OCI-LY3 (cell line): ENCODE measurements around the gene ZNF765.
"Not testable (repeated sequence)": the region's sequence is repeated elsewhere in the genome, so short reads cannot be mapped to it uniquely, and the experiment has no call there.

ENCODE experiments used
- EZH2phosphoT487 ChIP-seq: fragments of 200-600 bp; shearing (Covaris generic); IDR thresholded peaks from 2 replicates; pipeline ENCODE4 v1.6.1; 2018; ENCODE audit warnings: antibody characterized with exemption, mixed run types, low read depth
- TF ChIP-seq, protein P1 (sequence below): fragments of 200-600, 300-600 bp; sonication (generic); IDR thresholded peaks from 2 replicates; pipeline ENCODE4 v1.5.1; 2014; ENCODE audit warnings: antibody characterized with exemption, low read length, low read depth

- not testable (repeated sequence) for TF ChIP-seq EZH2phosphoT487
- TF ChIP-seq, protein P1, sequence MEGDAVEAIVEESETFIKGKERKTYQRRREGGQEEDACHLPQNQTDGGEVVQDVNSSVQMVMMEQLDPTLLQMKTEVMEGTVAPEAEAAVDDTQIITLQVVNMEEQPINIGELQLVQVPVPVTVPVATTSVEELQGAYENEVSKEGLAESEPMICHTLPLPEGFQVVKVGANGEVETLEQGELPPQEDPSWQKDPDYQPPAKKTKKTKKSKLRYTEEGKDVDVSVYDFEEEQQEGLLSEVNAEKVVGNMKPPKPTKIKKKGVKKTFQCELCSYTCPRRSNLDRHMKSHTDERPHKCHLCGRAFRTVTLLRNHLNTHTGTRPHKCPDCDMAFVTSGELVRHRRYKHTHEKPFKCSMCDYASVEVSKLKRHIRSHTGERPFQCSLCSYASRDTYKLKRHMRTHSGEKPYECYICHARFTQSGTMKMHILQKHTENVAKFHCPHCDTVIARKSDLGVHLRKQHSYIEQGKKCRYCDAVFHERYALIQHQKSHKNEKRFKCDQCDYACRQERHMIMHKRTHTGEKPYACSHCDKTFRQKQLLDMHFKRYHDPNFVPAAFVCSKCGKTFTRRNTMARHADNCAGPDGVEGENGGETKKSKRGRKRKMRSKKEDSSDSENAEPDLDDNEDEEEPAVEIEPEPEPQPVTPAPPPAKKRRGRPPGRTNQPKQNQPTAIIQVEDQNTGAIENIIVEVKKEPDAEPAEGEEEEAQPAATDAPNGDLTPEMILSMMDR, result not testable (repeated sequence)
Measured at GRCh38 chr19:53360056-53360455, 34.9 kb upstream of the ZNF765 start.
